Measurements from ENCODE around the gene CDKL2.

- TF ChIP-seq YY1 (IDR thresholded peaks at IDR 0.05; ENCODE audit: insufficient read depth, insufficient read length) (no peak), ZNF274 (IDR thresholded peaks at IDR 0.05; ENCODE audit: low read depth, low read length) (no peak)
Observed at GRCh38 chr4:75547647-75548387, 82.5 kb downstream of the CDKL2 start.

Data from NT2/D1 (cell line).